Endometrium (tissue), 2 donors: ENCODE results near the gene NIBAN1.

Source experiments
- FAIRE-seq: peaks from 2 replicates; lab custom pipeline; 2012; peaks lifted over from hg19 to GRCh38; lab: Jason Lieb, UNC
- donor health status: control.
- donor health status: control.

Gene NIBAN1

GRCh38 chr1:184945678-184946412 is 28.5 kb downstream of the NIBAN1 start:
- FAIRE-seq: no peak

- no peak for FAIRE-seq
These were observed 29.3 kb downstream of the NIBAN1 start for GRCh38 chr1:184945029-184945428.

- no peak for FAIRE-seq
These were observed 30.3 kb downstream of the NIBAN1 start for GRCh38 chr1:184943998-184944397.

- FAIRE-seq: no peak
These were observed 32.6 kb downstream of the NIBAN1 start for GRCh38 chr1:184941735-184942134.

GRCh38 chr1:184941410-184941733 is 32.9 kb downstream of the NIBAN1 start:
- FAIRE-seq: no peak

- no peak for FAIRE-seq
These were observed 33.5 kb downstream of the NIBAN1 start for GRCh38 chr1:184940694-184941409.

- no peak for FAIRE-seq
These were observed 34.1 kb downstream of the NIBAN1 start for GRCh38 chr1:184940226-184940625.

- no peak for FAIRE-seq
These were observed 36.6 kb downstream of the NIBAN1 start for GRCh38 chr1:184937729-184938128.

GRCh38 chr1:184935920-184936798 is 38.1 kb downstream of the NIBAN1 start:
- no peak for FAIRE-seq

- FAIRE-seq: no peak
These were observed 40.4 kb downstream of the NIBAN1 start for GRCh38 chr1:184933944-184934343.

GRCh38 chr1:184932319-184932718 is 42.0 kb downstream of the NIBAN1 start:
- no peak for FAIRE-seq

GRCh38 chr1:184931566-184931965 is 42.7 kb downstream of the NIBAN1 start:
- FAIRE-seq: no peak

GRCh38 chr1:184930645-184931044 is 43.7 kb downstream of the NIBAN1 start:
- FAIRE-seq: no peak

- no peak for FAIRE-seq
These were observed 44.1 kb downstream of the NIBAN1 start for GRCh38 chr1:184930232-184930631.

GRCh38 chr1:184929711-184930202 is 44.6 kb downstream of the NIBAN1 start:
- no peak for FAIRE-seq

GRCh38 chr1:184928394-184928793 is 45.9 kb downstream of the NIBAN1 start:
- FAIRE-seq: no peak
